Measurements from ENCODE around the gene RIN3.

DNA sequence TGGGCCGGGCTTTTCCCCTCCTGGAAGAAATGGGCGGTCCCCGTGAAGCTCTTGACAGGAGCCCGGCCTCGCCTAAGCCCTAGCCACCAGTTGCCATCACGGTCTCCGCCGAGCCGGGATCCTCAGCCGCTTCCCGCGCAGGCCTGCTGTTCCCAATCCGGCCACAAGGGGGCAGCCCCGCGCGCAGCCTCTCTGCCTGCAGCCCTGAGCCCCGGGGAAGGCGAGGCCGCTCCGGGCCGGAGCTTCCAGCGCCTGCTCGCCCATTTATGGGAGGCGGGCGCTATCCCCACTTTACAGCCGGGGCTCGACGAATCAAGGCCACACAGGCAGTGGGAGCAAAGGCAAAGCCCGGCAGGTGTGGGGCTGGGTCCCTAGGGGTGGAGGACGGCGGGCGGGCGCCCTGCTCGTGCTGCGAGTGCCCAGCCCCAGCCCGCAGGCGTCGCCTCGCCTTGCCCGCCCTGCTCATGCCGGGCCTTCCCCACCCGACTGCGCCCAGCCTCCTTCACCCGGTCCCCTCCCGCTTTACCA lies 173.4 kb downstream of the RIN3 start:
- TF ChIP-seq, protein P1, sequence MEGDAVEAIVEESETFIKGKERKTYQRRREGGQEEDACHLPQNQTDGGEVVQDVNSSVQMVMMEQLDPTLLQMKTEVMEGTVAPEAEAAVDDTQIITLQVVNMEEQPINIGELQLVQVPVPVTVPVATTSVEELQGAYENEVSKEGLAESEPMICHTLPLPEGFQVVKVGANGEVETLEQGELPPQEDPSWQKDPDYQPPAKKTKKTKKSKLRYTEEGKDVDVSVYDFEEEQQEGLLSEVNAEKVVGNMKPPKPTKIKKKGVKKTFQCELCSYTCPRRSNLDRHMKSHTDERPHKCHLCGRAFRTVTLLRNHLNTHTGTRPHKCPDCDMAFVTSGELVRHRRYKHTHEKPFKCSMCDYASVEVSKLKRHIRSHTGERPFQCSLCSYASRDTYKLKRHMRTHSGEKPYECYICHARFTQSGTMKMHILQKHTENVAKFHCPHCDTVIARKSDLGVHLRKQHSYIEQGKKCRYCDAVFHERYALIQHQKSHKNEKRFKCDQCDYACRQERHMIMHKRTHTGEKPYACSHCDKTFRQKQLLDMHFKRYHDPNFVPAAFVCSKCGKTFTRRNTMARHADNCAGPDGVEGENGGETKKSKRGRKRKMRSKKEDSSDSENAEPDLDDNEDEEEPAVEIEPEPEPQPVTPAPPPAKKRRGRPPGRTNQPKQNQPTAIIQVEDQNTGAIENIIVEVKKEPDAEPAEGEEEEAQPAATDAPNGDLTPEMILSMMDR (IDR thresholded peaks at IDR 0.05; ENCODE audit: extremely low read depth in 1 of 2, insufficient read depth in 1 of 2, low read depth in 1 of 2, low read length in 2 of 2), result peak; percentile 98 to 99
- TF ChIP-seq POLR2A (IDR thresholded peaks at IDR 0.05; ENCODE audit: low read depth, low read length), result no peak
- TF ChIP-seq EZH2 (IDR thresholded peaks at IDR 0.05; ENCODE audit: borderline replicate concordance, low read depth, low read length, severe bottlenecking), result no peak
- no peak for TF ChIP-seq POLR2AphosphoS5 (IDR thresholded peaks at IDR 0.05; ENCODE audit: insufficient read depth, low read depth, low read length)
- no peak for TF ChIP-seq GATA2 (IDR thresholded peaks at IDR 0.05; ENCODE audit: insufficient read depth, insufficient read length, low read depth, low read length)
- no peak for TF ChIP-seq JUN (IDR thresholded peaks at IDR 0.05; ENCODE audit: borderline replicate concordance, insufficient read depth, insufficient read length, low read depth)
- TF ChIP-seq MAX (IDR thresholded peaks at IDR 0.05; ENCODE audit: insufficient read depth, insufficient read length), result no peak
- TF ChIP-seq MYC (IDR thresholded peaks at IDR 0.05; ENCODE audit: low read depth, low read length), result no peak
- no peak for TF ChIP-seq FOS (IDR thresholded peaks at IDR 0.05; ENCODE audit: borderline replicate concordance, insufficient read depth, low read length)
